HepG2 (cell line): ENCODE data around the gene FOXA3. TPM values are rescaled to one million over a fixed set of nuclear protein-coding genes. Genes with fewer than 3 reads are reported as not detected.

ENCODE experiments used
- CC2D1A ChIP-seq: sonication (generic); formaldehyde crosslinking; IDR thresholded peaks from 2 replicates; pipeline ENCODE4 v1.8.1; 2023; ENCODE audit warnings: mild to moderate bottlenecking, missing genetic modification reagents
- CERS6 ChIP-seq: sonication (generic); formaldehyde crosslinking; IDR thresholded peaks from 2 replicates; pipeline ENCODE4 v1.5.0; 2020; ENCODE audit warnings: missing genetic modification reagents
- DZIP1 ChIP-seq: sonication (generic); formaldehyde crosslinking; IDR thresholded peaks from 2 replicates; pipeline ENCODE4 v1.5.0; 2020; ENCODE audit warnings: mild to moderate bottlenecking, missing genetic modification reagents
- EEA1 ChIP-seq: sonication (generic); formaldehyde crosslinking; IDR thresholded peaks from 2 replicates; pipeline ENCODE4 v1.5.1; 2020; ENCODE audit warnings: mild to moderate bottlenecking, missing genetic modification reagents, borderline replicate concordance
- HMGA1 ChIP-seq: sonication (generic); formaldehyde crosslinking; conservative IDR thresholded peaks from 2 replicates; pipeline ENCODE4 v1.4.0; 2020; ENCODE audit warnings: missing genetic modification reagents
- HOXA3 ChIP-seq: sonication (generic); formaldehyde crosslinking; IDR thresholded peaks from 2 replicates; pipeline ENCODE4 v1.5.0; 2020; ENCODE audit warnings: missing genetic modification reagents
- HOXA7 ChIP-seq: sonication (generic); formaldehyde crosslinking; IDR thresholded peaks from 2 replicates; pipeline ENCODE4 v1.8.1; 2022; ENCODE audit warnings: mild to moderate bottlenecking, missing genetic modification reagents, moderate library complexity
- SIN3A ChIP-seq: IDR thresholded peaks from 2 replicates; pipeline ENCODE4 v1.6.1; 2011; ENCODE audit warnings: low read depth, mild to moderate bottlenecking, control low read depth, low read length, borderline replicate concordance
- SNRNP70 ChIP-seq: fragments of 200-400 bp; formaldehyde crosslinking; IDR thresholded peaks from 2 replicates; pipeline ENCODE4 v1.6.1; 2017; ENCODE audit warnings: mild to moderate bottlenecking, low read depth, low read length, moderate library complexity
- SP5 ChIP-seq: IDR thresholded peaks from 2 replicates; pipeline ENCODE4 v1.6.1; 2016; ENCODE audit warnings: low read depth, borderline replicate concordance
- ZBTB1 ChIP-seq: sonication (generic); formaldehyde crosslinking; IDR thresholded peaks from 2 replicates; pipeline ENCODE4 v1.4.0; 2020; ENCODE audit warnings: missing genetic modification reagents, borderline replicate concordance
- ZFP41 ChIP-seq: sonication (generic); formaldehyde crosslinking; IDR thresholded peaks from 2 replicates; pipeline ENCODE4 v1.4.0; 2020; ENCODE audit warnings: mild to moderate bottlenecking, missing genetic modification reagents, borderline replicate concordance
- ZFP90 ChIP-seq: sonication (generic); formaldehyde crosslinking; IDR thresholded peaks from 2 replicates; pipeline ENCODE4 v1.8.0; 2022; ENCODE audit warnings: missing genetic modification reagents, mild to moderate bottlenecking, inconsistent platforms, borderline replicate concordance
- ZMYM2 ChIP-seq: sonication (generic); formaldehyde crosslinking; IDR thresholded peaks from 2 replicates; pipeline ENCODE4 v1.8.0; 2022; ENCODE audit warnings: mild to moderate bottlenecking, missing genetic modification reagents
- ZNF124 ChIP-seq: sonication (generic); formaldehyde crosslinking; IDR thresholded peaks from 2 replicates; pipeline ENCODE4 v1.4.0; 2020; ENCODE audit warnings: missing genetic modification reagents
- ZNF17 ChIP-seq: sonication (generic); formaldehyde crosslinking; IDR thresholded peaks from 2 replicates; pipeline ENCODE4 v1.5.0; 2020; ENCODE audit warnings: mild to moderate bottlenecking, missing genetic modification reagents
- ZNF235 ChIP-seq: sonication (generic); formaldehyde crosslinking; IDR thresholded peaks from 2 replicates; pipeline ENCODE4 v1.8.1; 2023; ENCODE audit warnings: mild to moderate bottlenecking, missing genetic modification reagents, borderline replicate concordance
- ZNF263 ChIP-seq: sonication (generic); formaldehyde crosslinking; IDR thresholded peaks from 2 replicates; pipeline ENCODE4 v1.4.0; 2020; ENCODE audit warnings: missing genetic modification reagents
- ZNF468 ChIP-seq: sonication (generic); formaldehyde crosslinking; IDR thresholded peaks from 2 replicates; pipeline ENCODE4 v1.8.0; 2022; ENCODE audit warnings: mild to moderate bottlenecking, moderate library complexity, missing genetic modification reagents
- ZNF512B ChIP-seq: sonication (generic); formaldehyde crosslinking; IDR thresholded peaks from 2 replicates; pipeline ENCODE4 v1.5.1; 2020; ENCODE audit warnings: missing genetic modification reagents, mild to moderate bottlenecking, borderline replicate concordance
- ZNF562 ChIP-seq: sonication (generic); formaldehyde crosslinking; IDR thresholded peaks from 2 replicates; pipeline ENCODE4 v1.8.0; 2022; ENCODE audit warnings: missing genetic modification reagents, borderline replicate concordance
- ZNF614 ChIP-seq: IDR thresholded peaks from 2 replicates; pipeline ENCODE4 v1.6.1; 2018; ENCODE audit warnings: missing biosample characterization, missing genetic modification reagents, inconsistent platforms, borderline replicate concordance
- ZNF672 ChIP-seq: sonication (generic); formaldehyde crosslinking; IDR thresholded peaks from 2 replicates; pipeline ENCODE4 v1.8.1; 2022; ENCODE audit warnings: missing genetic modification reagents
- ZSCAN25 ChIP-seq: sonication (generic); formaldehyde crosslinking; IDR thresholded peaks from 2 replicates; pipeline ENCODE4 v1.8.0; 2022; ENCODE audit warnings: mild to moderate bottlenecking, missing genetic modification reagents
- polyA plus RNA-seq, 8 experiments: library from polyadenylated mRNA; depleted of rRNA in 3 of 8; stranded (reverse) in 7 of 8; unstranded in 1 of 8; fragments of >200 nt; fragmentation: Illumina TruSeq in 4 of 8; extraction: Trizol in 4 of 8; gene quantifications; 2 replicates each; pipeline versions ENCODE4 v1.2.1 to v1.2.3, GENCODE V29; 2011 to 2016; ENCODE audit warnings: low read depth in 4 of 8, missing spikeins in 1 of 8, mixed read lengths in 1 of 8; ENCODE audit not compliant: insufficient read depth in 1 of 8
- total RNA-seq, 5 experiments: library from RNA; depleted of rRNA; stranded (reverse); fragments of >200 nt; fragmentation: Illumina TruSeq; extraction: Trizol; gene quantifications; 2 replicates each; pipeline ENCODE4 v1.2.3, GENCODE V29; 2016; ENCODE audit warnings: low read depth in 1 of 5

Gene FOXA3
- total and polyA plus RNA-seq, 2 of the 13 experiments (the other 11 are each of a cell fraction or from before 2014, with no cell fraction given) = 29.8 to 47.6 TPM

GRCh38 chr19:45885556-45886426 is 21.7 kb downstream of the FOXA3 start, which contains the start of gene IRF2BP1 (continued):
- TF ChIP-seq HMGA1 (CRISPR knock-in tag) (no peak), EEA1 (peak; percentile 51; the same call in 1 of the 2 replicates), CC2D1A (CRISPR knock-in tag) (no peak), ZMYM2 (CRISPR knock-in tag) (no peak), DZIP1 (CRISPR knock-in tag) (no peak), HOXA3 (CRISPR knock-in tag) (peak; percentile 74), ZBTB1 (CRISPR knock-in tag) (no peak), SIN3A (0 out of 2 replicates have a peak, but pooled peaks have one; percentile 12), ZSCAN25 (CRISPR knock-in tag) (no peak), ZNF512B (CRISPR knock-in tag) (no peak), ZNF124 (CRISPR knock-in tag) (no peak), ZNF17 (CRISPR knock-in tag) (no peak), SNRNP70 (no peak), SP5 (no peak), ZNF672 (CRISPR knock-in tag) (no peak), ZNF263 (no peak), ZNF468 (CRISPR knock-in tag) (no peak), ZNF235 (CRISPR knock-in tag) (0 out of 2 replicates have a peak, but pooled peaks have one; percentile 71), ZFP41 (no peak), CERS6 (no peak), ZFP90 (CRISPR knock-in tag) (no peak), HOXA7 (CRISPR knock-in tag) (no peak), ZNF562 (CRISPR knock-in tag) (no peak), ZNF614 (CRISPR knock-in tag) (no peak; the same call in 1 of the 2 replicates)
